CD4-positive, CD25-positive, alpha-beta regulatory T cell (primary cell): ENCODE data around the gene PTPN1. TPM values are rescaled to one million over a fixed set of nuclear protein-coding genes. Genes with fewer than 3 reads are reported as not detected.
A peak's percentile ranks its signal among the peaks of the same experiment; 100 is the strongest.

ENCODE experiments used
- ATAC-seq, 2 donors: fragments of 150-1000 bp; cut with Tn5 transposase; one replicate each; pipeline ENCODE4 v1.10.0; 2021; ENCODE audit warnings: low read depth in 2 of 2, moderate number of reproducible peaks in 2 of 2, moderate library complexity in 1 of 2
- DNase-seq, 3 donors: peaks; one replicate each; pipeline versions ENCODE4 v3.0.0 to v3.0.0-alpha.2; 2012 to 2022; ENCODE audit warnings: mixed read lengths in 1 of 3
- H3K27ac ChIP-seq: one replicate; pipeline ENCODE4 v1.7.0; 2013; ENCODE audit warnings: mild to moderate bottlenecking, low read length; ENCODE audit not compliant: insufficient read depth, poor library complexity, severe bottlenecking
- H3K27me3 ChIP-seq: one replicate; pipeline ENCODE4 v1.7.0; 2013; ENCODE audit warnings: low read length; ENCODE audit not compliant: control insufficient read depth, insufficient read depth
- H3K36me3 ChIP-seq: one replicate; pipeline ENCODE4 v1.7.0; 2013; ENCODE audit warnings: mild to moderate bottlenecking, low read length, moderate library complexity; ENCODE audit not compliant: control insufficient read depth, insufficient read depth
- H3K4me1 ChIP-seq: 2 replicates; pipeline ENCODE4 v1.7.0; 2013; ENCODE audit warnings: mild to moderate bottlenecking, low read length; ENCODE audit not compliant: insufficient read depth, control insufficient read depth, poor library complexity, severe bottlenecking
- H3K4me3 ChIP-seq: one replicate; pipeline ENCODE4 v1.7.0; 2013; ENCODE audit warnings: low read depth, mild to moderate bottlenecking, low read length, moderate library complexity
- H3K9me3 ChIP-seq, 2 experiments: 1 replicate in 1 of 2; 2 replicates in 1 of 2; pipeline ENCODE4 v1.7.0; 2013; ENCODE audit warnings: low read length in 2 of 2, mild to moderate bottlenecking in 1 of 2, moderate library complexity in 1 of 2; ENCODE audit not compliant: control insufficient read depth in 2 of 2
- H3K27ac Mint-ChIP-seq, 3 donors: one replicate each; pipeline ENCODE4 v1.8.0; 2020 to 2022; ENCODE audit warnings: mild to moderate bottlenecking in 3 of 3, mixed read lengths in 3 of 3, moderate library complexity in 2 of 3
- H3K27me3 Mint-ChIP-seq: one replicate; pipeline ENCODE4 v1.8.0; 2022; ENCODE audit warnings: mild to moderate bottlenecking, mixed read lengths
- H3K36me3 Mint-ChIP-seq: one replicate; pipeline ENCODE4 v1.8.0; 2020; ENCODE audit warnings: mixed read lengths
- H3K4me1 Mint-ChIP-seq, 4 donors: one replicate each; pipeline ENCODE4 v1.8.0; 2020 to 2022; ENCODE audit warnings: mixed read lengths in 4 of 4, mild to moderate bottlenecking in 1 of 4
- H3K4me3 Mint-ChIP-seq, 4 donors: one replicate each; pipeline ENCODE4 v1.8.0; 2020 to 2022; ENCODE audit warnings: mild to moderate bottlenecking in 4 of 4, mixed read lengths in 4 of 4, moderate library complexity in 3 of 4
- H3K9me3 Mint-ChIP-seq, 7 donors: one replicate each; pipeline ENCODE4 v1.8.0; 2020 to 2022; ENCODE audit warnings: mixed read lengths in 7 of 7, mild to moderate bottlenecking in 3 of 7, moderate library complexity in 2 of 7
- polyA plus RNA-seq, 4 donors: library from polyadenylated mRNA; unstranded; fragments of 300-500 nt; fragmentation: Illumina TruSeq; gene quantifications; one replicate each; pipeline ENCODE4 v1.2.3, GENCODE V29; 2021
- total RNA-seq: library from RNA; stranded (reverse); gene quantifications from one replicate; pipeline ENCODE4 v1.2.3, GENCODE V29; 2022

PTPN1 gene
- total and polyA plus RNA-seq, 5 donors from 2014 or later = 27.1 to 76.3 (median 31.7) TPM

DNA sequence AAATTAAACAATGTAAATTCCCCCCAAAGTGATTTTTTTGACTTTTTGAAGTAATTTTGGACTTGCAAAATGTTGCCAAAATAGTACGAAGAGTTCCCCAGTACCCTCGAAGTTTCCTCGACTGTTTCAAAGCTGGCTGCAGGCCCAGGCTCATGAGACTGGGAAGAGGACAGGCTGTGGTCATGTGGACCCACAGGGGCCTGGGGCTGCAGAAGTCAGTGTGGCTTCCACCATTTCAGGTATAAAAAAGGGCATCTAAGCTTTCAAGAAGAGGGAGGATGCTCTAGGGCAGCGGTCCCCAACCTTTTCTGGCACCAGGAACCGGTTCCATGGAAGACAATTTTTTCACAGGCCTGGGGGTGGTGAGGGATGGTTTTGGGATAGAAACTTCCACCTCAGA is 75.0 kb downstream of the PTPN1 start:
- no peak for ATAC-seq
- no peak overlapping the region for H3K4me3 ChIP-seq
- Mint-ChIP-seq H3K27me3 (no peaks in the 10 kb centered on the region), H3K4me3 (no peak overlapping the region), H3K36me3 (peaks cover 23% of the 10 kb centered on the region), H3K9me3 (no peaks in the 10 kb centered on the region), H3K4me1 (peaks cover 0 to 7% (median 4%) of the 10 kb centered on the region in 4 donors), H3K27ac (peak overlapping the region in 1 of 3 donors; percentile 11)
- DNase-seq = no peak
- no peaks in the 10 kb centered on the region for H3K9me3 ChIP-seq
- no peaks in the 10 kb centered on the region for H3K27me3 ChIP-seq
- H3K4me1 ChIP-seq = no peaks in the 10 kb centered on the region
- H3K36me3 ChIP-seq = peaks cover 69% of the 10 kb centered on the region
- no peak overlapping the region for H3K27ac ChIP-seq

DNA sequence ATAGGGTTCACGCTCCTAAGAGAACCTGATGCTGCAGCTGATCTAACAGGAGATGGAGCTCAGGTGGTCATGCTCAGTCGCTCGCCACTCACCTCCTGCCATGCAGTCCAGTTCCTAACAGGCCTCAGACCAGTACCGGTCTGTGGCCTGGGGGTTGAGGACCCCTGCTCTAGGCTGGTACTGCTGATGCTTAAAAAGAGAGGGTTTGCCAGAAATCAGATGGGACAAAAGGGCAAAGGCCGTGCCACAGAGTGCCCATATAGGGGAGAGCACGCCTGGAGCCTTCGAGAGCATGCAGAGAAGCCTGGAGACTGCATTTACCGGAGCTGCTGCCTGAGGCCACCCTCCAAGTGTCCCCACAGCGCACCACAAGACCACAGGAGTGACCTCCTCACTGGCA is 75.5 kb downstream of the PTPN1 start:
- no peak overlapping the region for H3K4me3 ChIP-seq
- H3K4me1 ChIP-seq = no peaks in the 10 kb centered on the region
- Mint-ChIP-seq H3K27me3 (no peaks in the 10 kb centered on the region), H3K27ac (peak overlapping the region in 1 of 3 donors; percentile 32), H3K4me3 (no peak overlapping the region), H3K9me3 (no peaks in the 10 kb centered on the region), H3K4me1 (peaks cover 0 to 7% (median 4%) of the 10 kb centered on the region in 4 donors), H3K36me3 (peaks cover 18% of the 10 kb centered on the region)
- no peak for ATAC-seq
- peaks cover 65% of the 10 kb centered on the region for H3K36me3 ChIP-seq
- no peak for DNase-seq
- no peaks in the 10 kb centered on the region for H3K9me3 ChIP-seq
- H3K27ac ChIP-seq = no peak overlapping the region
- no peaks in the 10 kb centered on the region for H3K27me3 ChIP-seq

DNA sequence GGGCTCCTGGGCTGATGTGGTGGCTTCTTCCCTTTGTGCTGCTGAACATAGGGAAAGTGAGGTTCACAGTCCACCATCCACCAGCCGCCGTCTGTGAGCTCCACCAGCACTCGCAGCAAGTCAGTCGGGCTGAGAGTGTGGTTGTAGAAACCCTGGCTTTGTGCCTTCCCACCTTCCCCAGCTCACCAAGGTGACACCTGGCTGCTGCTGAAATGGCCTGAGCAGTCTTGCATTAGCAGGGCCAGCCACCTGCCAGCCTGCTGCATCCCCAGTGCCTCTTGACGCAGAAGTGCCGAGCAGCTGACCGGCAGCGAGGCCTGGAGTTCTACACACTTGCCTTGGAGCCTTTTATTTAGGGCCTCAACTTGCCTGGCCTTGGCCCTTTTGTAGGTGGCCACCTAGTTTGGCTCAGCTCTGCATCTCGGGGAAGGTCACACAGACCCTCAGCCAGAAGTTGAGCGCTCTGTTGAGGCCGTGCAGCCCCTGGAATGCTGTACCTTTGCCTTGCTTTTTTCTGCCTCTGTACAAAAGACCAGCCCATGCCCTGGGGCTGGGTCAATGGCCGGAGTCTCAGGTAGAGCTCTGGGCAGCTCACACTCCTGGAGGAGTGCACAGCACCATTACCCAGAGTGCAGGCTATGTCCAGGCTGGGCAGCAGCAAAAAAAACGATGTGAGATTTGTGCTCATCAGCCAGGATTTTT is 76.5 kb downstream of the PTPN1 start:
- DNase-seq = no peak

DNA sequence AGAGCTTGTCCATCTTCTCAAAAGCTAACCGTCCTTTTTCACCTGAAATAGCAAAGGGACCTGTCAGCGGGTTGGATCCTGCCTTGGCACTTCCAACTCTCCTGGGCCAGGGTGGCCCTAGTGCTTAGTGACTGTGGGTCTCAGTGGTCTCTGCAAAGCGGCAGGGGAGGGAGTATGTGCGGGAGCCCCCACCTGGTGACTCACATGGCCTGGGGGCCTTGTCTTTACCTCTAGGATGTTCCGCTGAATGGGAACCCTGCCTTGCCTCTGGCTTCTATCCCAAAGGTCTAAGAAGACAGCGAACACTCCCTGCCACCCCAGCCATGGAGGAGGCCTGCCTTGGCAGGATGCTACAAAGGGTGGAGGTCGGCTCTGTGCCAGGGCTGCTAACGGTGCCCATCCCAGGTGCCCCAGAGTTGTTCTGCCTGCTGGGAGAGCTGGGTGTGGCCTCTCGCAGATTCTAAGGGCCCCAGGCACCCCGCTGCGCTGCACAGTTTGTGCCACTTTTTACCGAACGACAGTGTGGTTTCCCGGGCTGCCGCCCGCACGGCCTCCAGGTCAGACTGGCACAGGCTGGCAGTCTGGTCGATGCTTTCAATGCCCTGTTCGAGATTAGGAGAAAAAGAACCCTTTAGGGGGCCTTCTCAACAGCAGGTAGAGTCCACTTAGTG is 77.2 kb downstream of the PTPN1 start:
- H3K27ac ChIP-seq = no peak overlapping the region
- Mint-ChIP-seq H3K36me3 (peaks cover 16% of the 10 kb centered on the region), H3K27me3 (no peaks in the 10 kb centered on the region), H3K27ac (no peak overlapping the region), H3K4me3 (no peak overlapping the region), H3K9me3 (no peaks in the 10 kb centered on the region), H3K4me1 (peaks cover 0 to 7% (median 4%) of the 10 kb centered on the region in 4 donors)
- H3K27me3 ChIP-seq = no peaks in the 10 kb centered on the region
- DNase-seq = no peak
- H3K36me3 ChIP-seq = peaks cover 47% of the 10 kb centered on the region
- H3K4me1 ChIP-seq = no peaks in the 10 kb centered on the region
- ATAC-seq = no peak
- no peak overlapping the region for H3K4me3 ChIP-seq
- H3K9me3 ChIP-seq = no peaks in the 10 kb centered on the region

More for the DNA sequence above, 76.5 kb downstream of the PTPN1 start:
- H3K36me3 ChIP-seq = peaks cover 55% of the 10 kb centered on the region
- peak overlapping the region in 1 of 3 donors; percentile 86 for H3K27ac Mint-ChIP-seq
- H3K4me1 Mint-ChIP-seq = peaks cover 0 to 7% (median 4%) of the 10 kb centered on the region in 4 donors
- no peak overlapping the region for H3K27ac ChIP-seq
- H3K4me3 Mint-ChIP-seq = no peak overlapping the region
- no peaks in the 10 kb centered on the region for H3K27me3 ChIP-seq
- no peaks in the 10 kb centered on the region for H3K9me3 Mint-ChIP-seq
- H3K36me3 Mint-ChIP-seq = peaks cover 16% of the 10 kb centered on the region
- no peaks in the 10 kb centered on the region for H3K9me3 ChIP-seq
- no peaks in the 10 kb centered on the region for H3K27me3 Mint-ChIP-seq
- H3K4me3 ChIP-seq = no peak overlapping the region
- H3K4me1 ChIP-seq = no peaks in the 10 kb centered on the region
- ATAC-seq = no peak

DNA sequence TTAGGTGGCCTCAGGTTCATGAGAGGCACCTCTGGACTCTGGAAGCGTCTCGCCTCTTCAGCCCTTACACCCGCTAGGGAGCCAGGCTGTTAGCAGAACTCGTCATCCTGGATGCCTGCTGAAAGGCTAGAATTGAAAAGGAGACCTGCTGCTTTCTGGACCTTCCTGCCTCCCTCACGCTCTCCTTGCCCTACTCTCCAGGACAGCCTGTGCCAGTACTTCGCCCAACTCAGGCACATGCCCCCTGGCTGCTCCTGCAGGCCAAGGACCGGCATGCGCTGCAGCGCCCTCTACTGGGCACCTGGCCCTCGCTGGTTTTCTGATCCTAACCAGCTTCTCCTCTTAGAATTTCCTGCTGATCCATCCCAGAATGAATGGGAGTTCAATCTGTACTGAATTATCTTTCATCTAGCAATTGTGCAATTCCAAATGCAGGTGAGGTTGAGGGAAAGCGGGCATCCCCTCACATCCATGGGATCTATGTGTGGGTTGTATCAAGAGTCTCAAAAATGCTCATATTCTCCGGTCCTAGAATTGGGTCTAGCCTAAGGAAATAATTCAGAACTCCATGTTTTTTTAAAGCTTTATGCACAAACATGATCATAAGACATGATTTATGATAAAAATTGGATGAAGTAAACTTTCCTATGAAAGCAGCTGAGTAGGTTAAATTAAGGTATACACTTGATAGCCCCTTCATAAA is 78.0 kb downstream of the PTPN1 start:
- H3K27me3 Mint-ChIP-seq = no peaks in the 10 kb centered on the region
- H3K4me1 Mint-ChIP-seq = peaks cover 0 to 7% (median 4%) of the 10 kb centered on the region in 4 donors

DNA sequence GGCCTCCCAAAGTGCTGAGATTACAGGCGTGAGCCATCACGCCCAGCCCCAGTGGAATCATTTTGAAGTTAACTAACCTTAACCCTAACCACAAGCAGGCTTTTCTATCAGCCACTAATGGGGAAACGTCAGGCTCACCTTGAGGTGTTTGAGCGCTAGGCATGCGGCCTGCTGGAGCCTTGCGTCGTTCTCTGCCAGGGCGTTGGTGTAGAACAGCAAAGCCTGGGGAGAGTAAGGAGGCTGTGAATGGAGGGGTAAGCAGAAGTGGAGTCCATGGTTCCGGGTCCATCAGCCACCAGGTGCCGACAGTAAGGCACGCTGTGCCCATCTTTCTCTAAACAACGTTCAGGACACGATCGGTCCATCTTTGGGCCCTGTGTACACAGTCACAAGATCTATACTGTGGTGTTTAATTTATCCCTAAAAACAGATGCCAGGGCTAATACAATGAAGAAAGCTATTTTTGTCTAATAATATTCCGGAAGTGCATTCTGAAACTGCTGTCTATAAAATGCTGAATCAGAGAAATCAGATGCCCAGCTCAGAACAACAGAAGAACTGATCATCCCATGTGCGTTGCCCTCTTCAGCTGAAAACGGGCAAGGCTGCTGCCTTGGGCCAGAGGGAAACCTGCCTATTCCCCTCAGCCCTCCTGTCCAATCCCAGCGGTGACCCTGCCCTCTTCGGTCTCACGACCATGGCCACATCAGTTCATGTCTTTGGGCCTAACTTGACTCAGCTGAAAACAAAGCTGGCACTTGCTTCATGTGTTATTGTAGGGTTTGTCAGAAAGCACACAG is 79.6 kb downstream of the PTPN1 start:
- H3K4me1 Mint-ChIP-seq = peaks cover 0 to 7% (median 4%) of the 10 kb centered on the region in 4 donors
- no peaks in the 10 kb centered on the region for H3K27me3 Mint-ChIP-seq
- ATAC-seq = no peak
- H3K36me3 Mint-ChIP-seq = peaks cover 7% of the 10 kb centered on the region
- peak overlapping the region in 1 of 3 donors; percentile 47 for H3K27ac Mint-ChIP-seq
- DNase-seq = no peak
- Histone ChIP-seq H3K27ac (no peak overlapping the region), H3K36me3 (peaks cover 27% of the 10 kb centered on the region), H3K27me3 (no peaks in the 10 kb centered on the region), H3K4me1 (no peaks in the 10 kb centered on the region), H3K9me3 (no peaks in the 10 kb centered on the region), H3K4me3 (no peak overlapping the region)
- no peaks in the 10 kb centered on the region for H3K9me3 Mint-ChIP-seq
- peak overlapping the region in 1 of 4 donors; percentile 7 for H3K4me3 Mint-ChIP-seq

More for the DNA sequence above, 78.0 kb downstream of the PTPN1 start:
- Mint-ChIP-seq H3K9me3 (no peaks in the 10 kb centered on the region), H3K4me3 (no peak overlapping the region), H3K36me3 (peaks cover 11% of the 10 kb centered on the region), H3K27ac (peak overlapping the region in 1 of 3 donors; percentile 59)
- H3K9me3 ChIP-seq = no peaks in the 10 kb centered on the region
- no peak overlapping the region for H3K27ac ChIP-seq
- no peaks in the 10 kb centered on the region for H3K27me3 ChIP-seq
- H3K36me3 ChIP-seq = peaks cover 41% of the 10 kb centered on the region
- H3K4me3 ChIP-seq = no peak overlapping the region
- ATAC-seq (peak; percentile 65 to 75), DNase-seq (peak; percentile 55 to 62 (median 60))
- H3K4me1 ChIP-seq = no peaks in the 10 kb centered on the region

DNA sequence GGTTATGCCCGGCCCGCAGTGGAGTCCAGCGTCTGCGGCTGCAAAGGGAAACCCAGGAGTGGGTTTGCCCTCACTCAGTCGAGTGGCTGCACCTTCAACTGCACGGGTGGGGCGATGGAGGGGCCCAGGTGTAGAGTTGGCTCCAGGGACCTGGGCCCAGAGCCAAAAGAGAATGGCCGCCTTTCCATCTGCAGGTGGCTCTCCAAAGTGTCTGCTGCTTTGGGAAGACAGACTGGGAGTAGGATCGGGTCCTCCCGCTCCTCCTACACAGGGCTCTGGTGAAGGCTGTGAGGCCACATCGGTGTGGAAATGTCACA is 80.1 kb downstream of the PTPN1 start:
- H3K4me3 ChIP-seq = no peak overlapping the region
- peaks cover 0 to 7% (median 3%) of the 10 kb centered on the region in 4 donors for H3K4me1 Mint-ChIP-seq
- no peaks in the 10 kb centered on the region for H3K9me3 ChIP-seq
- no peaks in the 10 kb centered on the region for H3K27me3 Mint-ChIP-seq
- peaks cover 7% of the 10 kb centered on the region for H3K36me3 Mint-ChIP-seq
- H3K27ac Mint-ChIP-seq = no peak overlapping the region
- H3K4me1 ChIP-seq = no peaks in the 10 kb centered on the region
- H3K27ac ChIP-seq = no peak overlapping the region
- H3K27me3 ChIP-seq = no peaks in the 10 kb centered on the region
- H3K36me3 ChIP-seq = peaks cover 21% of the 10 kb centered on the region
- DNase-seq = no peak
- H3K4me3 Mint-ChIP-seq = no peak overlapping the region
- no peak for ATAC-seq
- no peaks in the 10 kb centered on the region for H3K9me3 Mint-ChIP-seq
